ENCODE data around the gene ROR2. TPM values are rescaled to one million over a fixed set of nuclear protein-coding genes. Genes with fewer than 3 reads are reported as not detected.

The ROR2 gene
- total and polyA plus RNA-seq, 2 of the 8 experiments (the other 6 are each of a cell fraction or from before 2014, with no cell fraction given): 2.7 to 4.3 TPM

- TF ChIP-seq GABPA (IDR thresholded peaks at IDR 0.05; ENCODE audit: borderline replicate concordance, insufficient read depth, low read length) (no peak), TAF1 (IDR thresholded peaks at IDR 0.05; ENCODE audit: low read depth, low read length) (no peak), KDM5A (IDR thresholded peaks at IDR 0.05; ENCODE audit: low read length) (no peak), ASH2L (IDR thresholded peaks at IDR 0.05; ENCODE audit: low read length) (no peak)
These were observed 125.9 kb downstream of the ROR2 start (continued) for GRCh38 chr9:91824151-91824550.

Measured in H1 (cell line).